Inflammatory macrophage treated with lipopolysaccharide for 4 hours (primary cell): ENCODE data around the gene MYH3.
"Not testable (repeated sequence)": the region's sequence is repeated elsewhere in the genome, so short reads cannot be mapped to it uniquely, and the experiment has no call there.

Source experiments
- DNase-seq: peaks from one replicate; pipeline ENCODE4 v3.0.0-alpha.2; 2020

Gene MYH3

DNA sequence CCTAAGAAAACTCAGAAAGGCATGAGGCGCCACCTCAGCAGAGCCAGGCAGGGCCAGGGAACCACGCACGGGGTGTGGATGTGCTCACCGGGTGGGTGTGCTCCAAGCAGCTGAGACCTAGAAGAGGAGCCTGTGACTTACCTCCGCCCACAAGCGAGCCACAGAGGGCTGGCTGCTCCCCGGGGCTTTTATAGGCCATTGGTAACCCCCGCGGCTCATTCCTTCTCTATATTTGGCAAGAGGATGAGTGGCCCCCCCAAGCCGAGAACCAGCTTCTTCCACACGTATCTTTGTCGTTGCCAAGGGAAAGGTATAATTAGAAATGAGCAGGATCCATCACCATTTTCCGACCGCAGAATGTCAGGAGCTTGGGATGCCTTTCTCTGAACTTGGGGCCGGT, at the start of gene MYH3:
MYH3 (minus strand) TSS at position 162 of the 400 bp plus-strand sequence. CDS start 2,245 bp downstream, outside the sequence.
- no peak for DNase-seq

DNA sequence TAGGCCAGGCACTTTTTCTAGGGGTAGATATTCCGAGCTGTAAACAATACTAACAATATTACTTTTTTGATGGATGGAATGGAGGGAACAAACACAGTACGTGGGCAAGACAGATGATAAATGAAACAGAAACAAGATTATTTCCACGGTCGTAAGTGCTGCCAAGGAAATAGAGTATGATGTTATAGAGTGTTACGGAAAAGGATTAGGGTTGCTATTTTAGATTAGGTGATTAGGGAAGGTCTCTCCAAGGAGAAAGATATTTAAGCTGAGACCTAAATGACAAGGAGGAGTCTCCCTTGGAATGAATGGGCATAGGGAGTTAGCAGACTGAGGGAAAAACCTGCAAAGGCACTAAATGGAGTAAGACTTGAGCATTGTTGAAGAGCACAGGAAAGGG, 48.6 kb upstream of the MYH3 start:
- DNase-seq = no peak

DNA sequence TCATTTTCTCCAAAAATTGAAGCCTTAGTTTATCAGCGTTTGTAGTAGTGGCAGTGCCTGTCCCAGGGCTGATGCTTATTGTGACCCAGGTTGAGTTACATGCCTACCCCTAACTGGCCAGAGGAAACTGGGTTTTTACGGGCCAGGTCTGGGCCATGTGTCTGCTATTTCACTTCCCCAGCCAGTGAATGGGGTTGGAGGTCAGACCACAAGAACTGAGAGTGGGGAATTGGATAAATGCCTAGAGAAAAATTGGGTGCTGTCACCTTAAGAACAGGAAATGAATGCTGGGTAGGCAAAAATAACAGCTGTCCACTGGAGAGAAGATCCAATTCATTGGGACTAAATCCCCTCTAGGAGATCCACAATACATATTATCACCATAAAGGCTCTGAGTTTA, 45.5 kb upstream of the MYH3 start:
- peak; percentile 27 for DNase-seq

DNA sequence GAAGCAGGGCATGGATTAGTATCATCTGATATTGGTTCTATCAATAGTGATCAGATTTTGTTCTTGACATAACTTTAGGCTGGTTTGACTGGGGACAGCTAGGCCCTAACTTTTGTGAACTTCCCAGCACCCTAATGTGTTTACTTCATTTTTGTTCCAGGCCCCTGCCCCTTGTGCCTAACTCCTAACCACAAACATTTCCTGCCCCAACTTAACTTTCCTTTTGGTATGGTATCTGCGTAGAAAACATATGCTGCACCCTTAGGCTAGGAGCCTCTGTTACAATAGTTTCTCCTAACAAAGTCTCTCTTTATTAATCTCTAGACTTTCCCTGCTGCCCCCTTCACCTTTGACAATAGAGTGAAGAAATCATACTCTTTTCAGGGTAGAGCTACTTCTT, 42.7 kb upstream of the MYH3 start:
- no peak for DNase-seq

DNA sequence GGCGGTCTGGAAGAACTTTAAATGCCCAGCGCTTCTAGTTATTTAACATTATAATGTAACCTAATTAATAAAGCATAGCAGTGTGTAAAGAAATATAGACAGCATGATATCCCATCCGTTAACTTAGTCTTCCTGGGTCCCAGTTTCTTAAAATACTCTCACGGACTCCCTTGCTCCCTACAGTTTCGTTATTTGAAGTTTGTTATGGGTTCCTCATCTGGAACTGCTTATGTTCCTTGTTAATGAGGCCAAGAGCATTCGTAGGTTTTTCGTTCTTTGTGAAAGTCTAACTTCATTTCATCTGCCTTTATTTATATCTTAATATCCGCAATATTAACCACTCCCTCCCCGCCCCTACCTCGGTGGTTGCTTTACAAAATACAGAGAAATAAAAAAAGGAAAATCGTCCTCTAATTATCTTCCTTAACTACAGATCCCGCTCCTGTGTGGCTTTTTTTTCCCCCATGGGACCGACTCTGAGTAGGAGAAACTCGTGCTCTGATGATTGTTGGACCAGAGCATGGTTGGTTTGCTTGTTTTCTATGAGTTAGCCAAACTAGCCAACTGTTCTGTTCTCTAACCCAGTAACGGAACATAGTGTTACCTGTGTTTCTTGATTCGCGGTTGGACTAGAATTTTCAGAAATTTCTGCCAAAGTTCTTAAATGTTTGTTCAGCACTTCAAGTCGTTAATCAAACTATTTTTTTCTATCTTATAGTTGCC, 41.1 kb upstream of the MYH3 start:
- DNase-seq = peak; percentile 54

DNA sequence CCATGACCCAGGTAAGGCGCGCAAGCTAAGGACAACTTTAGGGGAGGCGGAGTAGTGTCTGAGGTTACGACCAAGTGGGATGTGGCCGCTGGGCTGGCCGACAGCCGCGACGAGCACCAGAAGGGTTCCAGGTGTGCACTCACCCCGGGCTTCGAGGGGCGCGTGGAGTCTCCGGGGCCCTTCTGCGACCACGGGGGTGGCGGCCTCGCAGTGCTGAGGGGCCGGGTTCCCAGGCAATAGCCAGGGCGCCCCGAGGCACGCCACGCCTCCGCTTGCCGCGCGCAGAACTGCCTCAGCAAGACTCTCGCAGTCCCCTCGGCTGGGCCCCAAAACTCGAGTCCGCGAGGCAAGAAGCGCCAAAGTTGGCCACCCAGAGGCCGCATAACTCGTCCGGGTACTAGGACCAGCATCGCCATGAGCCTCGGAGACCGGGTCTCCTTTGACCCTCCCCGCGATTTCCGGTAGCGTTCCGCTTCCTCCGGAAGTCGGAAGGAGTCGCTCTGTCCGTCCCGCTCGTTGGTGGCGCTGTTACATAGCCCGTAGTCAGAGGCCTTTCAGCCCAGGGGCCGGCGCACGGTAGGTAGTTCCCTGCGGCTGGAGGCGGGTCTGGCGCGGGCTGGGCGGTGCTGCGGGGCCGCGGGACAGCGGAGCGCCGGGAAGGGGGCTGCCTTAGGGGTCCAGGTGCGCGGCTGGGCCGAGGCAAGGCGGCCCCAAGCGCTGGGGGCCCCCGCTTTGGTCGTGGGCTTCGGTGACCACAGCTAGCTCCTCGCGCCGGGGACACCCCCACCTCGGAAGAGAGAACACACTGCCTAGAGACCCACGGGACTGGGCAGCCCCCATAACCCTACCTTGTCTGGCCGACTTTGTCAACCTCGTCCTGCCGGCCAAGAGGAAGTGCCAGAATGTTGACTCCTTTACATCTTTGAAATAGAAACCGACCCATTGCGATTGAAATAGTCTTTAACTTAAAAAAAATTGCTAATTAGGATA, 40.3 kb upstream of the MYH3 start, which contains the start of the genes ADPRM and SCO1:
ADPRM (plus strand) TSS at position 503 of the 990 bp plus-strand sequence. CDS start 7,333 bp downstream, outside the sequence.
SCO1 (minus strand) TSS at position 442 of the 990 bp plus-strand sequence; CDS start at position 416, 26 bp downstream.
- peak; percentile 96 for DNase-seq

DNA sequence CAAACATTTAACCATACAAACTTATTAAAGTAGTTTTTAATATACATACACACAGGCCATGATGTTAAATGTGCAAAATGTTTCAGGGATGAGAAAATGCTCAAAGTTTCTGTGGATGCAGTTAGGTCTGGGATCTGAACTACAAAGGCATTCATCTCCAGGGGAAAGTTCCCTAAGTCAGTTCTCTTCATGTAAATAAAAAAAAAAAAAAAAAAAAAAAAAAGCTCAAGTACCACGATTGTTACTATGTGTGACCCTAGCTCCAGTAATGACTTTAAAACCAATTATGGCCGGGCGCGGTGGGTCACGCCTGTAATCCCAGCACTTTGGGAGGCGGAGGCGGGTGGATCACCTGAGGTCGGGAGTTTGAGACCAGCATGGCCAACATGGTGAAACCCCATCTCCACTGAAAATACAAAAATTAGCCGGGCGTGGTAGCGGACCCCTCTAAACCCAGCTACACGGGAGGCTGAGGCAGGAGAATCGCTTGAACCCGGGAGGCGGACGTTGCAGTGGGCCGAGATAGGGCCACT, 38.8 kb upstream of the MYH3 start:
- not testable (repeated sequence) for DNase-seq

DNA sequence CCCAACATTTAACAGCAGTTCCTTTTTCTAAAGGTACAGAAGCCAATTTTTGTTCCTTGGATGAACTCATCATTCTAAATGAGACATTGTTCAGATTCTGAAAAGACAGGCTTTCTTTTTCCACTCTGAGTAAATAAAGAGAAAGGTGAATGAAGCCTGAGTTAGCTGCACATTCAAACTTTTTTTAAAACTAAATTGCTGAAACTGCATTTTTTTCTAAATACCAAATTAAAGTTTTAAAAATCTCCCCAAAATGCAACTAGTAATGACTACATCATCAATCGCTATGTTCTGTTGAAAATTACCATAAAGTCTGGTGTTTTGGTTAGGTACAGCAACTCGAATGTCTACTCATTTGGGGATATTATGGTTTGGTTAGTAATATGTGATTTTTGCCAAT, 30.4 kb upstream of the MYH3 start:
- no peak for DNase-seq

DNA sequence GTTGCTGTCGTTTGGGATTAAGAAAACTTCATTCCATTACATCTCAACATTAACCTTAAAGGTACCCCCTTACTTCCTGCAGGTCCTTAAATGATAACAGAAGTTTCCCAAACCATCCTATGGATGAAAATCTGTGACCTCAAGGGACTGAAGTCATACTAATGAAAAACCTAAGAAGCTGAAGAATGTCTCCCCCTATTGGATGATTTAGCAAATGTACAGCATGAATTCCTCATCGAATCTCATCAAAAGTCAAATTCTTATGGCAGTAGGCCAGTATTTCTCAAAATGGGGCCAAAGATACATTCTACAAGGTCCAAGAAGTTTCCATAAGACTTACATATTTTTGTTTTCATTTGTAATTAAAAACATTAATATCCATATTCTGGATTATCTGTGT, 26.7 kb upstream of the MYH3 start:
- peak; percentile 39 for DNase-seq

DNA sequence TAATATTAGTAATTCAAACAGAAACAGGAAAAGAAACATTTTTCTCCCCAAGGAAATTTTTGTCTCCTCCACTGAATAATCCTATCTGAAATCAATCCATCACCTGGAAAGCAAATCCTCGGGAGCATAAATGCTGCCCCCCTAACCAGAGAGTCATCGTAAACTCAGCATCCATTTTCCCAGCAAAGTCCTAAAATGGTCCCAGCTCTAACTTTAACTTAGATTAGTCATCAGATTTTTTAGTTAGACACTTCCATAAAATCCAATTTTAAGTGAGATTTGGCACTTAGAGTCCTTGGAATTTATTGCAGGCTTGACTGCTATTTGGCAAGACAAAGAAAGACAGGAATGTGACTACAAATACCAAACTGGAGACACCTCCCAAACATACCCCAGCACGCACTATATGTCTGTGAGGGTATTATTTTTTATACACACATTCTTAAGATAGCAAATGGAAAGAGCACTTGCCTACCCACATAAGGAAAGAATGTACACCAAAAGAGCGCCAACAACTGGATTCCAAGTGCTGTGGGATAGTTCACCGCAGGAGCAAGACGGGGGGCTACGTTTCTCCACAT, 24.8 kb upstream of the MYH3 start:
- no peak for DNase-seq

DNA sequence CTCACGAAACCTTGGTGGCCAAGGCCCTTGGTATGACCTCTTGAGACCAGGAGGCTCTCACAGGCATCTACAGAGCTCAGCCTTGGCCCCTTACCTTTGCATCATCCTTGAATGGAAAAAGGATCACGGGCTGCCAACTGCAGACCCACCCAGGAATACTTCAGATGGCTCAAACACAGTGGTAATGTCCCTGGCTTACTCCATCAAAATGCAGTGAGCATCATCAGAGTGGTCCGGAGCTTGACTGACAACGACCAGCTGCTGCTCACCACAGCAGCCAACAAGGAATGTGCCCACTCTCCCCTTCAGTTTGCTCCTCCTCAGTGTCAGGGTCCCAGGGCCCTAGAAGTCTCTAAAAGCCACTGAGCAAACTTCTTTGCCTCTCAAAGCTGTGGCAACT, 17.6 kb upstream of the MYH3 start:
- DNase-seq = no peak

DNA sequence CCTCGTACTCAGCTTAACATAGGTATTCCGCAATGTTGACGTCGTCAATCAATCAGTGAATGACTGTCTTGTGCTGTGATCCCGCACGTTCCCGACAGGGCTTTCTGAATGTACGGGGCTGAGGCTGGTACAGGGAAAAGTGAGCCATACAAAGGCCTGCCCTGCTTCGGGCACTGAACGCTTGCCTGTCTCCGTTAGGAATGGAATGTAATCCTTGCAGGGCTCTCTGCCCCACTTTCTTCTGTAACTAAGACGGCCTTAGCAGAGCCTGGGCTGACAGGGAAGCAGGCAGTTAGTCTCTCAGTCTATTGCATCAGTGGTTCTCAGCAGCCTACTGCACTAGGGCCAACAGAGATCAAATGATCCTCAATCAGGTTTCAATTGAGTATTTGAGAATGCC, 16.2 kb upstream of the MYH3 start:
- no peak for DNase-seq

DNA sequence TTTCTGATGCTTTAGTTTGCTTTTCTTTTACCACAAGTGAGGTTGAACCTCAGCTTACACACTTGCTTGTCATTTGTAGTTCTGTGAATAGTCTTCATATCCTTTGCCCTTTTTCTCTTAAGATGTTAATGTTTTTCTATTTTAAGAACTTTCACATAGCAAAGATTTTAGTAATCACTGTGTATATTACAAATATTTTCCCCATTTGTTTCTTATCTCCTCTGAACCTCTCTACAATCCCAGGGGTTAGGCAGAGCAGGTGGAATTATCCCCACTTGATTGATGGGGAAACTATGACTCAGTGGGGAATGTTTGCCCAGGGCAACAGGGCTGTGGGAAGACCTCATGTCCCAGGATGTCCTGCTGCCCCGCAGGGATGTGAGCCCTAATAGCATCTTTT, 11.7 kb upstream of the MYH3 start:
- DNase-seq = no peak

DNA sequence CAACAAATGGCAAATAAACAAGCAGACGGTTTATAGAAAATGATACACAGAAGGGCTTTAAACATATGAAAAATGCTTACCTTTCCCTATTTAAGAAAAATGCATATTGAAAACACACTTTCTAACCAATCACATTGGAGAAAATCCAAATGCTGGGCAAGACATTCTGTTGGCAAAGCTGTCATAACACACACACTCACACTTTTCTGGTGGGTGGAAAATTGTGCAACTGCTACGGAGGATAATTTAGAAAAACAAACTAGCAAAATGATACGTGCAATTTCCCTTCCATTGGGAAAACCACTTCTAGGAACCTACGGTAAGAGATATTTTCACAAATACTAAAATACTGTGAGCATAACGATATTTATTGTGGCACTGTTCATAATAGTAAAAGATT, 9.8 kb upstream of the MYH3 start:
- no peak for DNase-seq

DNA sequence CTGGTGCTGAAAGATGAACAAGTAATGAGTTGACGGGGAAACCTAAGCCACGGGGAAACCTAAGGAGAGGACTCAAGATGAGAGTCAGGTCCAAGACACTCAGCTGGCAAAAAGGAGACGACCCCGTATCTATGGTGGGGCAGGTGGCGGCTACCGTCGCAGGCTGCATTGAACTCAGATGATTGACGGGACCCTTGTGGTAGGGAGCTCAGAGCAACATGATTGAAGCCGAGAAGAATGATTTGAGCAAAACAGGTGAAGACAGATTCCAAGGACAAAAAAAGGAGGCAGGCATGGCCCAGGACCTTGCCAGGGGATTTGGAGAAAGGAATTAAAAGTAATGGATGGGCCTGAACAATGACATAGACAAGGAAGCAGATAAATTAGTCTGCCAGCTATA, 7.5 kb upstream of the MYH3 start:
- DNase-seq = no peak

DNA sequence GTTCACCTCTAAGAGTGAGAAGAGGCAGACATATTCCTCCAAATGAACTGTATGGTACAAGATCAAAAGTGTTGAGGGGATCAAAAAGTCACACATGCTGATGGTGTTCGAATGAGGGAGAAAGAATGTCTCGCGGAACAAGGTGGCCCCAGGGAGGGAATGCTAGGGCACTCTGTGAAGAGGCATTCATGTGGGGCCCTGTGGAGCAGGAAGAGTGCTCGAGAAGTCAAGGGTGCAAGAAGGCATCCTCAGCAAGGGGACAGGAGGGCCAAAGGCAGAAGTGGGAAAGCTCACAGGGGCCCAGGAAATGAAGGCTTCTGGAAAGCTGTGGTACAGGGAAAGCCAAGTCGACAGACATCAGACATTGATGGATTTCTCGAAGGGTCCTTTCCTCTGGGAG, 6.1 kb upstream of the MYH3 start:
- DNase-seq = no peak

DNA sequence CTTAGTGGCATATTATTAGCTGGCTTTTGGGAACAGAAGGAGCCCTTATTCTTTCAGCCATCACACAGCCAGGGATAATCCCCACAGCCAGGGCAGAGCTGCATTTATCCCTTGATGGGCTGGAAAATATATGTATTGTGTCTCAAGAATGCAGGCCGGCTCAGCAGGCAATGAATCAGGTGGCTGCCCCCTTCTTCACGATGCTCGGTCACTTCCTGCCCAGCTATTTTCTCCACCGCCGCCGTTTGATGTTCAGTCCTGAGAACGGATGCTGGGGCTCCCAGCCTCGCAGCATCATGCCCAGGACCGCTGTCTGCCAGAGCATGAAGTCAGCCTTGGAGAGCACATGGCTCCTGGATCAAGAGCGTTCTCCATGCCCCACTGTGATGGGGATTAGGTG, 4.3 kb upstream of the MYH3 start:
- DNase-seq = no peak

DNA sequence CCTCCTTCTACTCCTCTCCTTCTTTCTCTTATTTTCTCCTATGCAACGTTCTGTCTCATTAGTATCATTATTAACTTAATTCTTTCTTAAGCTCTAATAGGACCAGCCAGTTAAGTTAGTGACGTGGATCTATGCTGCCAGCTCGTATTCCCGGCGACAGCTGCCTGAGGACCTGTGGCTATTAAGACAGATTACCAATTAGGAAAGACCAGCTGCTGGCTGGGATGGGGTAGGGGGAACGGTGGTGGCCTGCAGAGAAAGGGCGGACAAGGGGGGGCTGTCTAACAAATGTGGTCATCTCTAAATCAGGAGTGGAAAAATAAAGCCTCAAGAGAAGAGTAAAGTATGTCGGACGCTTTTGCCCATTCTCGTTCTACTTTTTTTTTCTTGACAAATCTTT, 770 bp upstream of the MYH3 start:
- DNase-seq = no peak

DNA sequence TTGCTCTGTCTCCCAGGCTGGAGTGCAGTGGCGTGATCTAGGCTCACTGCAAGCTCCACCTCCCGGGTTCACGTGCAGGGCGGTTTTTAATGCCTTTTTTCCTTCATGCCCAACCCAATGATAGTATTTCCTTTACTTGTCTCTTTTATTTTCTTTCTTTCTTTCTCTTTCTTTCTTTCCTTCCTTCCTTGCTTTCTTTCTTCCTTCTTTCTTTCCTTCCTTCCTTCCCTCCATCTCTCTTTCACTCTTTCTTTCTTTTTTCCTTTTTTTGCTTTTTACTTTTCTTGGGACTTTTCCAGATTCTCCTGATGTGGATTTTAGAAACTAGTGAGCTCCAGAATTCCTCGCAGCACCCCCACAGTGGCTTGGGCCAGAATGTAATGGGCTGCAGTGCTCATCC, 3.1 kb downstream of the MYH3 start:
- no peak for DNase-seq

DNA sequence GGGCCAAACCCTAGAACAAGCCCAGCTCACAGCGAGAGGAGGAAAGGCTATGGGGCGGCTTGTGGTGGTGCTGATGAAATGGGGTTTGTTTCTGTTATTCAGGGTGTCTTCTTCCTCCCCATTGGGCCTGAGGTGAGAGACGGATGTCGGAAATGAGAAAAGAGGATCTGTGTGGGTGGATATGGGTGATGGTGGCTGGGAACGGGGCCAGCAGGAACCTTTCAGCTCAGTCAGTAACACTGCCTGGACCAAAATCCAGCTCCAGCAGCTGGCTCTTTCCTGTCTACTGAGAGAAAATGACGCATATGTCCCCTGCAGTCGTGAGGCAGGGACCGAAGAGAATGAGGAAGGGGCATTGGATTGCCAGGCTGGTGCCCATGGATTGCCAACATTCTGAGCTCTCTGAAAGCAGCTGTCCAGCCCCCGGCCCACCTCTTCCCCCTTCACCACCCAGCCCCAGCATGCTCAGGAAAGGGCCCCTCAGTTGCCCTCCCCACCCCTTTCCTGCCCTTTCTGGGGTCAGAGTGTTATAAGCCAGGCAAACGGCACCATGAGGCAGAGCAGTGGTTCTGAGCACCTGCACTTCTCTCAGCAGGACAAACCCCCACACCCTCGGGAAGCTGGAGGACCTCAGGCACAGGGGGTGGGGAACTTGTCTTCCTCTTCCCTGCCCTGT, 4.0 kb downstream of the MYH3 start:
- peak; percentile 42 for DNase-seq

DNA sequence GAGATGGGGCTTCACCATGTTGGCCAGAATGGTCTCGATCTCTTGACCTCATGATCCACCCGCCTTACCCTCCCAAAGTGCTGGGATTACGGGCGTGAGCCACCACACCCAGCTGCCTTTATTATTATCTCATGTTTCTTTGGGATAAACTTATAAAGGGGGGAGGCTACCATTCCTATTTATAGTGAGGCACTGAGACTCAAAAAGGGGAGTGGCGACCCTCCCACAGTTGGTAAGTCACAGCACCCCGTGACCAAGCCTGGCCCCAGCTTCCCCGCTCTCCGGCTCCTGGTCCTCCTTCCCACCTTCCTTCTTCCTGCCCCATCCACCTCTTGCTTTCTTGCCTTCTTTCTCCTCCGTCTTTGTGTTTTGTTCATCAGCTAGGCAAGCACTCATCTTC, 5.2 kb downstream of the MYH3 start:
- no peak for DNase-seq

DNA sequence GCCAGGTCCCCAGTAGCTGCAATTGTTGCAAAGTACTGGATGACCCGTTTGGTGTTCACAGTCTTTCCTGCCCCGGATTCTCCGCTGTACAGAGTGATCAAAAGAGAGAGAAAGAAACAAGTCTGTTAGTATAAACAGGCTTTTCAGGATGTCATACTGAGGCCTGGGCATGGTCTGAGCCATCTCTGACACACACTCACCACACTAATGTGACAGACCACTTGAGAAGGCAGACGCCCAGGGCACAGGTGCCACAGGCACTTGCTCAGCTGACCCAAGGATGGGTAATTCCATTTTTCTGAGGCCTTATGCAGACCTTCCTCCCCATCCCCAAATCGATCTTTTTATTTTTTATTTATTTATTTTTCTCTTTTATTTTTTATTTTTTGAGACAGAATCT, 7.5 kb downstream of the MYH3 start:
- no peak for DNase-seq

DNA sequence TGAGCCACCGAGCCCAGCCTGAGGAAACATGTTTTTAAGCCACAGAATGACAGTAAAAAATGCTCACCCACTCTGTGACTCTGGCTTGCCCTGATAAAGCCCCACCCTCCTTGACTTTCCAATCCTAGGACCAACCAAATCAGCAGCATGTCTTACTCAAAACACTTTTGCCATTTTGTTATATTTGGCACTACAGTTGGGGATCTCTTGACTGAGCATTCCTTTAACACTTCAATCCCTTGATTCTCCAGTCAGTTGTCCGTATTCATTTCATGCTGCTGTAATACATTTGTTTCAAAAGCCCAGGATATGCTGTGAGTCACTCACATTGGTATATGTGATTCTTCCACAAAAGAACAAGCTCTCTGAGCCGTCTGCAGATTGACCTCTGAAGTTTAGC, 8.2 kb downstream of the MYH3 start:
- DNase-seq = no peak
